ENCODE data around the gene TGFBR1. TPM values are rescaled to one million over a fixed set of nuclear protein-coding genes. Genes with fewer than 3 reads are reported as not detected.
"Not testable (repeated sequence)": the region's sequence is repeated elsewhere in the genome, so short reads cannot be mapped to it uniquely, and the experiment has no call there.

The TGFBR1 gene
- total RNA-seq, 1 donor from 2014 or later = 109 TPM

- DNase-seq = no peak
Observed at GRCh38 chr9:99076030-99076429, 28.9 kb upstream of the TGFBR1 start.

GRCh38 chr9:99076483-99077171, 28.3 kb upstream of the TGFBR1 start:
- no peak for DNase-seq

DNA sequence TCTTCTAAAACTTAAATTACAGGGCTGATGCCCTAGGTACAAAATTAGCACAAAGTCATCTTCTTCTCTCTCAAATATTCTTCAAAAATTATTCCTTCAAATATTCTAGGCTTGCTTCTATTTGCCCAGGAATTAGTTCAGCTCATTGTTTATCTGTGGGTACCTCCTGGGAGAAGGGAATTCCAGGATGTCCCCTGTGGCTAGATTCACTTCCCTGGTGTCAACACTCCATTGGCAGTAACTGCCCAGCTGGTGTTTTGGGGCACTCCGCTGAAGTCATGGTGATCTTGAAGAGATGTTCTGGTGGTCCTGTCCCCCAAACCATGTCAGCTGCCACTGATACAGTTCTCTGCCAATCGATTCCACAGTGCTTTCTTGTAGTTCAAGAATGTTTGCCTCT, 26.2 kb upstream of the TGFBR1 start:
- DNase-seq = no peak

- DNase-seq = no peak
Observed at GRCh38 chr9:99079542-99079941, 25.4 kb upstream of the TGFBR1 start.

GRCh38 chr9:99083051-99083450, 21.9 kb upstream of the TGFBR1 start:
- DNase-seq = no peak

GRCh38 chr9:99085949-99086948, 18.7 kb upstream of the TGFBR1 start:
- peak; percentile 10 for DNase-seq

DNA sequence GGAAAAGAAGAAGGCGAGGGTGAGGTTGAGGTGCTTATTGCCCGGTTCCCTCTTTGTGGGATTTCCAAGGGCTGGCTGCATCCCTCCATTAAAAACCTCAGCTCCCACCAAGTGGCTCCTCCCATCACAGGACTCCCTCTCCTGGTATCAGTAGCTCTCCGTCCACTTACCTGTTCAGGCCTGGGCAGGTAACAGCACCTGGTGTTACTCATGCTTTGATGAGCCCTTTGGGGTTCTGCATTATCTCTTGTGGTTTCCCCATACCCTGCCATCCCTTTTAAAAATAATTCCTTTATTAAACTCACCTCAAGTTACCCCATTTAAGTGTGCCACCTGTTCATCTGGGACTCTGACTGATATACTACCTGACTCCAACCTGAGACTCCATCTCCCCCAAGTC, 17.5 kb upstream of the TGFBR1 start:
- DNase-seq = no peak

GRCh38 chr9:99090336-99091130, 14.4 kb upstream of the TGFBR1 start:
- no peak for DNase-seq

DNA sequence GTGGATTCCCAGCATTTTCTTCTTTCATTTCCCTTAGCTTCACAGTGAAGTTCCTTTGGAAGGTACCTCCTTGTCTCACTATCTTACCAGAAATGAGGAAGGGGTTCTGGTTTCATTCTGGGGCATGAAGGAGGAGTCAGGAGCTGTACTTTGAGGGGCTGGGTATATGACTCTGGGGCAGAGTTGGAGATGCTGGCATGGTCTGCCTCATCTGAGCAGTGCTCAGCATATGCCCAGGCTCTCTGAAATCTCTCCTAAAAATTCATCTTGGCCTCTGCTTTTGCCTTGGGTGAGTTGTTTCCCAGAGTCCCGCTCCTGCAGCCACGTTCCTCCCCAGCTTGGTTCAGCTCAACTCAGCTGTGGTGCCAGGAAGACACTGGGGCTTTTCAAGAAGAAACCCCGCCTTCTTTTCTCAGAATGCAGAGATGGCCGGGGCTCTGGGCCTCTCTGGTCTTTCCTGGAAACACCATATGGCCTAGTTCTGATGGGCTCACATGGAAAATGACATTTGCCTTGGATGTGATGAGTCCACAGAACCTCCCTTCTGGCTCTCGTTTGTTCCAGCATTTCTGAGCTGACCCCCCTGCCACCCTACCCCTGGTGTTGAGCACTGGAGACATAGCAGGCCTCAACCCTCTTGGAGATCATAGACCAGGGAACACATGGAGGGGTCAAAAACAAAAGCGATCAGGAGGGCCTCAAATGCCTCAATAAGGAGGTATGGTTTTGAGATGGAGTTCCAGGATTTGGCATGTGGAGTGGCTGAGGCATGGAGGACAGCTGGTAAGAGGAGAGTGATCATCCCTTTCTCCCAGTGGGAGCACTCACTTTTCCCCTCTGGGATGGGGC, 12.0 kb upstream of the TGFBR1 start:
- DNase-seq = no peak

DNA sequence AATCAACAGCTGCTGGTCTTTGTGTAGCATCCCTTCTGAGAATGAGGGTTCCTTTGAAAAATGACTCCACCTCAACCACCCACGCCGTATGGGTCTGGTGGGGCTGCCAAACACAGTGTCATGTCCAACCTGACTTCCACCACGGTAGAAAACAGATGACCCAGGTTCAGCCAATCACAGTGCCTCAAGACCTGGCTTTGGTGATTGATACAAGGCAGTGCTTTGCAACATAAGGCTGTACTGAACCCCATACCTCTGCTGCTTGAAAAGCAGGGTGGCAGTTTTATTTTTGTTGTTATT, 11.5 kb upstream of the TGFBR1 start:
- DNase-seq = no peak

DNA sequence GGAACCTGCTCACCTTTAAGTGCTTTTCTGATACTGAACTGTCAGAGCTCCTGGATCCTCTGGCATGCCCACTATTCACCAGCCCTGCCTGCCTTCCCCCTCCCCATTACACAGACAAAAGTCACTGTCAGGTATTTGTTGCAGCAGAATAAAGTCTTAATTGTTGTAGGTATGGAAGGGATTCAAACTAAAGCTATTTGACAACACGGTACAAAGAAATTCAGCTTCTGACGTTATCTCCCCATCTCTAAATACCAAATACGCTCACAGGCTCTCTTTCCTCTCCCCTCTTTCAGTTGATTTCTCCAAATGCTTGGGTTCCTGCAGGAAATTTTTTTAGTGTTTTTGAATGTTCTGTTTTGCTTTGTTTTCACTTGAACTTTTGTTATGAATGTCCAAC, 9.3 kb upstream of the TGFBR1 start:
- DNase-seq = no peak

DNA sequence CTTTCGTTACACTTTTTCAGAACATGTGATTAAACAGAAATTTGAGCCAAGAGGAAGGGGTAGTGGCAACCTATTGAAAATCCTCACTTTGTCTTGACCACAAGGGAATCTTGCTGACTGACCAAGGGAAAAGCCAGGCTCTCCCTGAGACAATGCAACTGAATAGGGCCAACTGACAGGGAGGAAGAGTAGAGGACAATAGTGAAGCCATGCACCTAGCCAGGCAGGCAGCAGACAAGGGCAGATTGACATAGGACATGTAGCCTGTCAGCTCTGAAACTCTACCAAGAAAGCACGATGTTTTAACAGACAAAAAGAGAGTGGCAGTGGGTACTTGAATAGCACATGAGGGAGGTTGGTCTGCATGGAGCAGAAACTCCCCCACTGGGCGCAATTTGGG, 8.5 kb upstream of the TGFBR1 start:
- no peak for DNase-seq

- not testable (repeated sequence) for DNase-seq
Observed at GRCh38 chr9:99099806-99100585, 4.9 kb upstream of the TGFBR1 start.

DNA sequence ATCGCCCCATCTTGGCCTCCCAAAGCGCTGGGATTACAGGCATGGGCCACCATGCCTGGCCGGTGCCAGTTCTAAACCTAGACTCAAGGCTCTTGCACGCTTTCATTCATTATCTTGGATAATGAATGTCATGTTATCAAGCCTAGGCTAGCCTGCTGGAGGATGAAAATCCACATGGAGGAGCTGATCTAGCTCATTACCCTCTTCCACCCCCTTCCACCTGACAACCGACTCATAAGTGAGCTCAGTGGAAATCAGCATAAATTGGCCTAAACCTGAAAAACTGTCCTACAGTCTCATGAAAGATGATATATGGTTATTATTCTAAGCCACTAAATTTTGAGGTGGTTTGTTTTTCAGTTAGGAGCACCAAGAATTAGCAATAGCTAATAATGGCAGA, 3.6 kb upstream of the TGFBR1 start:
- no peak for DNase-seq

GRCh38 chr9:99101812-99102211, 3.1 kb upstream of the TGFBR1 start:
- no peak for DNase-seq

DNA sequence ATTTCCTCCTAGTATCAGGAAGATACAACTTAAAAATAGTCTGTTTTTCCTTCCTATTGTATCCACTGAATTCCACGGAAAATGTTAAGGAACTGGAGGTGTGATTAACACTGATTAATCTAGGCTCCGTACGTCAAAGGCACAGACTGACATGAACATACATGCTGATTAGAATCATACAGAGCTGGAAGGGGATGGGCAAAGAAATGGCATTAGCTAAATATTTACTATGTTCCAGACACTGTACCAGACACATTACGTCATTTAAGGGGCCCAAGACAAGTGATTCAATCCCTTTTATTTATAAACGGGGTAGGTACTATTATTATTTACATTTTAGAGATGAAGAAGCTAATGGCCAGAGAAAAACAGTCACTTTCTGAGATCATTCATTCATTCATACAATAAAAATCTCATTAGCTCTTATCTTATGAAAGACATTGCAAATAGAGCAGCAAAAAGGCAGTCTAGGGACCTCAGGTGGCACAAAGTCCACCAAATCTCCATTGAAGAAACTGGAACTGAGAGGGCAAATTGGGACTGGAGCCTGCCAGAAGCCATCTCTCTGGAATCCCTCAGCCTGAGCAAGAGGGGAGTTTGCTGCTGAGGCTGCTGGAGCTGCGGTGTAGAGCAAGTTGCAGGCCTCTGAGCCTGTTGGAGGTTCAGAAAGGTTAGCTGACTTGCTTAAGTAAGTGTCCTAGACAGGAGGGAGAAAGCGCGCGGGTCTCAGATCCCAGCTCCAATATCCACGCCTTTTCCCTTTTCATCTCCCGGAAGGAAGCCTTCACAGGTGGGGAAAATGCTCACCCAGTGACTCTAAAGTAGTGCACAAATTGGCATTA, 1.6 kb upstream of the TGFBR1 start:
- no peak for DNase-seq

GRCh38 chr9:99103901-99104458, 933 bp upstream of the TGFBR1 start:
- no peak for DNase-seq

- DNase-seq = peak; percentile 22
Observed at GRCh38 chr9:99105152-99106043, 485 bp downstream of the TGFBR1 start.

DNA sequence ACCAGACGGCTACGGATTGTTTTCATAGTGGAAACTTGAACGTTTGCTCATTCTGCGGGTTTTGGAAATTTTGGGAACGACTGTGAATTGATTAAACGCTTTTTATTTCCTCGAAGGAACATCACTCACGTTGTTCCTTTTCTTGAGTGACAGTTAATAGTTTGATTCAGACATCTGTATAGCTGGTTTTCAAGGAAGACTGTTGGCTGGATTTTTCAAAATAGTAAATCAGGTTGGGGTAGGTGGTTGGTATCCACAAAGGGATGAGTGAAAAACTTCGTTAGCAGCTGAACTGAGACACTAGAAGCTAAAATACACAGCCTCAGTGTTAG, 1.1 kb downstream of the TGFBR1 start:
- no peak for DNase-seq
